NT2/D1 (cell line): ENCODE results near the gene MYO15B.
"Not testable (repeated sequence)": the region's sequence is repeated elsewhere in the genome, so short reads cannot be mapped to it uniquely, and the experiment has no call there.

Source experiments
- DNase-seq: peaks from one replicate; pipeline ENCODE4 v3.0.0-alpha.2; 2011; ENCODE audit warnings: low read depth, low spot score
- H3K27me3 ChIP-seq: 2 replicates; pipeline ENCODE4 v1.6.0; 2011; ENCODE audit warnings: mild to moderate bottlenecking; ENCODE audit not compliant: insufficient read length, insufficient read depth
- H3K36me3 ChIP-seq: 2 replicates; pipeline ENCODE4 v1.6.1; 2011; ENCODE audit warnings: mild to moderate bottlenecking, low read length, mixed read lengths; ENCODE audit not compliant: insufficient read depth, insufficient read length
- H3K4me1 ChIP-seq: 2 replicates; pipeline ENCODE4 v1.5.1; 2011; ENCODE audit not compliant: insufficient read depth, insufficient read length
- H3K4me3 ChIP-seq: 2 replicates; pipeline ENCODE4 v1.5.1; 2011; ENCODE audit warnings: low read depth; ENCODE audit not compliant: insufficient read length
- H3K9ac ChIP-seq: 2 replicates; pipeline ENCODE4 v1.6.0; 2011; ENCODE audit warnings: low read depth; ENCODE audit not compliant: insufficient read length
- H3K9me3 ChIP-seq: 2 replicates; pipeline ENCODE4 v1.5.1; 2011; ENCODE audit warnings: mild to moderate bottlenecking, low read length; ENCODE audit not compliant: insufficient read depth
- SUZ12 ChIP-seq: IDR thresholded peaks from 2 replicates; pipeline ENCODE4 v1.6.1; 2011; ENCODE audit not compliant: insufficient read length, insufficient read depth; ENCODE audit errors: extremely low read depth
- YY1 ChIP-seq: IDR thresholded peaks from 2 replicates; pipeline ENCODE4 v1.6.1; 2011; ENCODE audit not compliant: insufficient read length, insufficient read depth
- ZNF274 ChIP-seq: IDR thresholded peaks from 2 replicates; pipeline ENCODE4 v1.6.1; 2011; ENCODE audit warnings: mild to moderate bottlenecking, low read depth, low read length

The MYO15B gene

DNA sequence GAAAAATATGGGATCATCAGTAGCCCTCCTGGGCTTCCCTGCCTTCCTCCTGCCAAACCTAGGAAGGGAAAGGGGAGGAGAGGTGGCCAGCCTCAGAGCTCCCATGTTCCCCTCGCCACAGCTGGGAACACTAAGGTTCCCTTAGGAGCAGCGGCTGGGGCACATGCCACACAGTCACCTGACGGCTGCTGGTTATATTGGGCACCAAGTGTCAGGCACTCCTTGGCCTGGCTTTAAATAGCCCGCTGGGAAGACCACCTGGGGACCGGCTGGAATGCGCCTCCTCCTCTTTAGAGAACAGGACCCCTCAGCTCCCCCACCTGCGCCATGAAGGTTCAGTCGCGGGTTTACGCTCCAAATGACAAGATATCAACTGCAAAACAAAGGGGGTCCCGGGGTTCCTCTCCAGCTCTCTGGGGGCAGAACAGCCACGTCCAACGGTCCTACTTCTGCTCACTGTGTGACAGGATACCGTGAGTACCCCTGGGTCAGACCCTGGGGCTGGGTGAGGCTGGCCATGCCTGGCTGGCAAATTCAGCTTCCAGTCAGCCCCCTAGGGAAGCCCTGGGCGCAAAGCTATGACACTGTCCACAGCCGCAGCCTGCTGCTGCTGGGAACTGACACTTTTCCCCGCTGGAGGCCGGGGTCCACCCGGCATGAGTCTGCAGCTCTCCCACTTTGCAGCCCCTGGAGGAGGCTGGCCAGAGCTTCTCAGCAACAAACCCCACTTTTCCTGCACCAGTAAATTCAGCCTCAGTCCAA, 49.0 kb downstream of the MYO15B start:
- no peaks in the 10 kb centered on the region for H3K9me3 ChIP-seq
- H3K36me3 ChIP-seq: peaks cover 71% of the 10 kb centered on the region
- H3K9ac ChIP-seq: peak overlapping the region; percentile 36
- TF ChIP-seq SUZ12: no peak
- no peak for TF ChIP-seq ZNF274
- no peak for TF ChIP-seq YY1
- H3K27me3 ChIP-seq: no peaks in the 10 kb centered on the region
- peaks cover 42% of the 10 kb centered on the region for H3K4me1 ChIP-seq
- DNase-seq: no peak
- H3K4me3 ChIP-seq: no peak overlapping the region

DNA sequence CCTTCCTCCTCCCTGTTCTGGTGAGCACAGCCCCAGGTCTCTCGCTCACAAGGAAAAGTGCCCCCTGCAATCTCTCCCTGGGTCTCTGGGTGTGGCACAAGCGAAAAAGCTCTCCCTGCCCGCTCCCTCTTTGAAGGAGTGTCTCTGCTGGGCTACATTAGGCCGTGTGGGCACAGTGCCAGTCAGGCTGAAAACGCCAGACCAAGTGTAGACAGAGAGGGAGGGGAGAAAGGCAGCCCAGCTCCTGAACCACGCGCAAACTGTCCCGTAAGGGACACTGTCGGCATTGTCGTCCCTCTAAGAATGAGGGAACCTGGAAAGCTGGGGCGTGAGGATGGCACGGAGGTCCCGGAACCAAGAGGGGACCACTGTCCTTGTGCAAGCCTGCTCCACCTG, 49.5 kb downstream of the MYO15B start:
- Histone ChIP-seq H3K4me3 (no peak overlapping the region), H3K4me1 (peaks cover 43% of the 10 kb centered on the region), H3K36me3 (peaks cover 71% of the 10 kb centered on the region), H3K9me3 (no peaks in the 10 kb centered on the region), H3K27me3 (no peaks in the 10 kb centered on the region), H3K9ac (peak overlapping the region; percentile 36)
- TF ChIP-seq ZNF274 (no peak), YY1 (no peak), SUZ12 (no peak)
- no peak for DNase-seq

DNA sequence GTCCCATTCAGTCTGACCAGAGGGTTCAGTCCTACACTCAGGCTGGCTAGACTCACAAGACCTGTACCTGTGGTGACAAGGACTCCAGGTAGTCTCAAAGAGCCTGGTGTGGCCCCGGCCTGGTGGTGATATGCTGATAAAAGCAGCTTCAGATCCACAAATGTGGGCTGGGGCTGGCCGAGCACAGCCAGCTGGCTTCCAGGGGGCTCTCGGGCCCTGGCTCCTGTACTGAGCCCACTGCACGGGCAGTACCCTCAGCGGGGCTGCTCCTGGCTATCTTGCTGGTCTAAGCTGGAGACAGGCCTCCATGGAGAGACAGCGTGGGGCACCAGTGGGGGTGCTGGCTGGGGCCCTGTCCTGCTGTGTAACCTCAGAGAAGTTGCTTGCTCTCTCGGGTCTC, 50.0 kb downstream of the MYO15B start:
- no peak overlapping the region for H3K4me3 ChIP-seq
- H3K9me3 ChIP-seq: no peaks in the 10 kb centered on the region
- no peak for DNase-seq

DNA sequence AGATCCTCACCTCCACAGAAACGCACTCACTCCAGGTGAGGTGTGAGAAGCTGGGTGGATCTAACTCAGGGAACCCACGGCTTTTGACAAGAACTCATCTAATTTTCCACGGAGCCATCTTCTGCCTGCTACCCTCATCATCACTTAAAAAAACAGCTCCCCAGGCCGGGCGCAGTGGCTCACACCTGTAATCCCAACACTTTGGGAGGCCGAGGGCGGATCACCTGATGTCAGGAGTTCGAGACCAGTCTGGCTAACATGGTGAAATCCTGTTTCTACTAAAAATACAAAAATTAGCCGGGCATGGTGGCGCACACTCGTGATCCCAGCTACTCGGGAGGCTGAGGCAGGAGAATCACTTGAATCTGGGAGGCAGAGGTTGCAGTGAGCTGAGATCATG, 50.4 kb downstream of the MYO15B start:
- H3K4me3 ChIP-seq, H3K9me3 ChIP-seq, DNase-seq, H3K27me3 ChIP-seq, H3K9ac ChIP-seq: not testable (repeated sequence)
- H3K4me1 ChIP-seq: peaks cover 34% of the 10 kb centered on the region
- H3K36me3 ChIP-seq: peaks cover 70% of the 10 kb centered on the region

More for the DNA sequence above, 50.0 kb downstream of the MYO15B start:
- peaks cover 39% of the 10 kb centered on the region for H3K4me1 ChIP-seq
- H3K27me3 ChIP-seq: no peaks in the 10 kb centered on the region
- no peak for TF ChIP-seq ZNF274
- TF ChIP-seq YY1: no peak
- no peak for TF ChIP-seq SUZ12
- H3K9ac ChIP-seq: no peak overlapping the region
- peaks cover 70% of the 10 kb centered on the region for H3K36me3 ChIP-seq

GRCh38 chr17:75638893-75639292, 51.3 kb downstream of the MYO15B start:
- Histone ChIP-seq H3K9ac (no peak overlapping the region), H3K36me3 (peaks cover 74% of the 10 kb centered on the region), H3K9me3 (no peaks in the 10 kb centered on the region), H3K4me1 (peaks cover 34% of the 10 kb centered on the region), H3K4me3 (no peak overlapping the region), H3K27me3 (no peaks in the 10 kb centered on the region)
- TF ChIP-seq YY1 (no peak), ZNF274 (no peak), SUZ12 (no peak)
- no peak for DNase-seq

GRCh38 chr17:75639327-75639726, 51.7 kb downstream of the MYO15B start:
- H3K4me1 ChIP-seq: peaks cover 29% of the 10 kb centered on the region
- no peak overlapping the region for H3K9ac ChIP-seq
- no peak for DNase-seq

DNA sequence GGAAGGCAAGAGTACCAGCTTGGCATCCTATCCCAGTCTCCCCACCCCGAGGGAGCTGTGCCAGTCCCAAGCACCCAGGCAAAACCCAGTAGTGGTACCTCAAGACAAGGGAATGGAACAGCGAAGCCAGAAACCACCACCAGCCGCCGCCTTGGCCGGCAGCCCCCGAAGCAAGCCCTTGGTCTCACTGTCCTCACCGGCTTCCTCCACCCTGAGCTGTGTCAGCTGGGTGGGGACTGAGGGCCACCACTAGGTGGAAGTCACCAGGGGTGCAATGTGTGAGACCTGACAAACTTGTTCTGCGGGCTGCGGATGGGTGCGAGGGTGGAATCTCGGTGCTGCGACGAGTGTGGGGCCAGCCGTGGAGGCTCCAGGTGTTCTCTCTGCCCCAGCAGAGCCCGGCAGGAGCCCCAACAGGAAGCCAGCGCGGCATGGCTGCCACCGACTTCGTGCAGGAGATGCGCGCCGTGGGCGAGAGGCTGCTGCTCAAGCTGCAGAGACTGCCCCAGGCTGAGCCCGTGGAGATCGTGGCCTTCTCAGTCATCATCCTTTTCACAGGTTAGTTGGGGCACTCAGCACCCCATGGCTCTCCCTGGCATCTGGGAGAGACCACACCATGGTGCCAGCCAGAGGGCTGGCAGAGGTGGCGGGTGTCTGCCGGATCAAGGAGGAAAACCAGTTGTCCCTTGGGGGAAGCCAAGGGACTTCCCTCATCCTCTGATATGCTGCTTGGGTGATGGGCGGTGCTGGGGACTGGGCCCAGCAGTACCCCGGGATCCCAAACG, 52.4 kb downstream of the MYO15B start:
- H3K9ac ChIP-seq: no peak overlapping the region
- peaks cover 74% of the 10 kb centered on the region for H3K36me3 ChIP-seq
- no peaks in the 10 kb centered on the region for H3K9me3 ChIP-seq
- peaks cover 23% of the 10 kb centered on the region for H3K4me1 ChIP-seq
- DNase-seq: no peak
- no peak overlapping the region for H3K4me3 ChIP-seq
- H3K27me3 ChIP-seq: no peaks in the 10 kb centered on the region
- no peak for TF ChIP-seq ZNF274
- TF ChIP-seq YY1: no peak
- no peak for TF ChIP-seq SUZ12

More at GRCh38 chr17:75639327-75639726, 51.7 kb downstream of the MYO15B start:
- H3K36me3 ChIP-seq: peaks cover 74% of the 10 kb centered on the region
- TF ChIP-seq ZNF274: no peak
- no peak for TF ChIP-seq YY1
- TF ChIP-seq SUZ12: no peak
- no peaks in the 10 kb centered on the region for H3K9me3 ChIP-seq
- no peaks in the 10 kb centered on the region for H3K27me3 ChIP-seq
- no peak overlapping the region for H3K4me3 ChIP-seq
